Measurements from ENCODE around the gene NYNRIN.

NYNRIN gene

DNA sequence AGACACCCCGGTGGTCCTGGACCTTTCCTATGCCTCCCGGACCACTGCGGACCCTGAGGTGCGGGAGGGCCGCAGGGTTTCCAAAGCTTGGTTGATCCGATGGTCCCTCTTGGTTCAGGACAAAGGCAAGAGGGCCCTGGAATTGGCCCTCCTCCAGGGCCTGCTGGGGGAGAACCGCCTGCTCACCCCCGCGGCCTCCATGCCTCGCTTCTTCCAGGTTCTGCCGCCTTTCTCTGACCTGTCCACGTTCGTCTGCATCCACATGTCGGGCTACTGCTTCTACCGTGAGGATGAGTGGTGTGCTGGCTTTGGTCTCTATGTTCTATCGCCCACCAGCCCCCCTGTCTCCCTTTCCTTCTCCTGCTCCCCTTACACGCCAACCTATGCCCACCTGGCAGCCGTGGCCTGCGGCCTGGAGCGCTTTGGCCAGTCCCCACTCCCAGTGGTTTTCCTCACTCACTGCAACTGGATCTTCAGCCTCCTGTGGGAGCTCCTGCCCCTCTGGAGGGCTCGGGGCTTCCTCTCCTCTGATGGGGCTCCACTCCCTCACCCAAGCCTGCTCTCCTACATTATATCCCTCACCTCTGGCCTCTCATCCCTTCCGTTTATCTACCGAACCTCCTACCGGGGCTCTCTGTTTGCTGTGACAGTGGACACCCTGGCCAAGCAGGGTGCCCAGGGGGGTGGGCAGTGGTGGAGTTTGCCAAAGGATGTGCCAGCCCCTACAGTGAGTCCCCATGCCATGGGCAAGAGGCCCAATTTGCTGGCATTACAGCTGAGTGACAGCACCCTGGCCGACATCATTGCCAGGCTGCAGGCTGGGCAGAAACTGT is 16.8 kb downstream of the NYNRIN start:
- DNase-seq (ENCODE audit: low read depth) = no peak

DNA sequence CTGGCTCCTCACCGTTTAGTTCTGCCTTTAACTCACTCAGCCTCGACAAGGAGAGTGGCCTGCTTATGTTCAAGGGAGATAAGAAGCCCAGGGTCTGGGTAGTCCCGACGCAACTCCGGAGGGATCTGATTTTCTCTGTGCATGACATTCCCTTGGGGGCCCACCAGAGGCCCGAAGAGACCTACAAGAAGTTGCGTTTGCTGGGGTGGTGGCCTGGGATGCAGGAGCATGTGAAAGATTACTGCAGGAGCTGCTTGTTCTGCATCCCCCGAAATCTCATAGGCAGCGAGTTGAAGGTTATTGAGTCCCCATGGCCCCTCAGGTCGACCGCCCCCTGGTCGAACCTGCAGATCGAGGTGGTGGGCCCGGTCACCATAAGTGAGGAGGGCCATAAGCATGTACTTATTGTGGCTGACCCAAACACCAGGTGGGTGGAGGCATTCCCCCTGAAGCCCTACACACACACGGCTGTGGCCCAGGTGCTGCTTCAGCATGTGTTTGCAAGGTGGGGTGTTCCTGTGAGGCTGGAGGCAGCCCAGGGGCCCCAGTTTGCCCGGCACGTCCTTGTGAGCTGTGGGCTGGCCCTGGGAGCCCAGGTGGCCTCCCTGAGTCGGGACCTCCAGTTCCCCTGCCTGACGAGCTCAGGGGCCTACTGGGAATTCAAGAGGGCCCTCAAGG is 17.6 kb downstream of the NYNRIN start:
- no peak for DNase-seq (ENCODE audit: low read depth)

DNA sequence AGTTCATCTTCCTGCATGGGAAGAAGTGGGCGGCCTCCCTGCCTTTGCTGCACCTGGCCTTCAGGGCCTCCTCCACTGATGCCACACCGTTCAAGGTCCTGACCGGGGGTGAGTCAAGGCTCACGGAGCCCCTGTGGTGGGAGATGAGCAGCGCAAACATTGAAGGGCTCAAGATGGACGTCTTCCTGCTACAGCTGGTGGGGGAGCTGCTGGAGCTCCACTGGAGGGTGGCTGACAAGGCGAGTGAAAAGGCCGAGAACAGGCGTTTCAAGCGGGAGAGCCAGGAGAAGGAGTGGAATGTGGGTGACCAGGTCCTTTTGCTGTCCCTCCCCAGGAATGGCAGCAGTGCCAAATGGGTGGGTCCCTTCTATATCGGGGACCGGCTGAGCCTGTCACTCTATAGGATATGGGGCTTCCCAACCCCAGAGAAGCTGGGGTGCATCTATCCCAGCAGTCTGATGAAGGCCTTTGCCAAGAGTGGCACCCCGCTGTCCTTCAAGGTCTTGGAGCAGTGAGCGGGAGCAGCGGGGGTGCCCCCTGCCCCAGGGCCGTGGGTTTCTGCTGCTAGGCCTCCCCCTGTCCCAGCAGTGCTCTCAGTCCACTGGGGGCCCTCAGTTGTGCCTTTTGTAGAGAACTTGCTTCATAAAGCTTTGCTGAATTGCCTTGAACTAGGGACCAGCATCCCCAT is 18.3 kb downstream of the NYNRIN start:
- no peak for DNase-seq (ENCODE audit: low read depth)

DNA sequence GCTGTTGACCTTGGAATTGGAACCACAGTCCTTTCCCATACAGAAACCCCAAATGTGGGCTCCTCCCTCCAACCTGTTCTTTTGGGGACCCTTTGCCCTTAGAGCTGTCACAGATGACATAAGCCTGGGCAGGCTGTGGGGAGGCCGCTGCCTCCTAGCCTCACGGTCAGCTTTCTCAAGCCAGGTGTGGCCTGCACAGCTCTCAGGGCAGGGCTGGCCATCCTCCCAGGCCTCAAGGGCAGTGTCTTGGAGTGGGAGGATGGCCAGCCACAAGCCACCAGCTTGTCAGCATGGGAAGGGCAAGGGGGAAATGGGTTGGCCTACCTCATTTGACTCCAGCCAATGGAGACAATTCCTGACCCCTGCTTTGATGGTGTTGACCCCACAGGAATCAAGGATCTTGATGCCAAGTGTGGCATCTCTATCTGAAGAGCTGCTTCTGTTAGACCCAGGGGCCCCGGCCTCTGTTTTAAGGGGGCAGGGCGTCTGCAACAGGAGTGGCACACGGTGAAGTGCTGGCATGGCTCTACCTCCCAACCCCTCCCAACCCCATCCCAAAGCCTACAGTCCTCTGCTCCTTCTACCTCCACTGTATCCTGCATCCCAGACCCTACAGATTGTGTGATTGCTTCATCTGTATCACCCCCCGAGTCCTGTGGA is 19.2 kb downstream of the NYNRIN start:
- DNase-seq (ENCODE audit: low read depth) = no peak

DNA sequence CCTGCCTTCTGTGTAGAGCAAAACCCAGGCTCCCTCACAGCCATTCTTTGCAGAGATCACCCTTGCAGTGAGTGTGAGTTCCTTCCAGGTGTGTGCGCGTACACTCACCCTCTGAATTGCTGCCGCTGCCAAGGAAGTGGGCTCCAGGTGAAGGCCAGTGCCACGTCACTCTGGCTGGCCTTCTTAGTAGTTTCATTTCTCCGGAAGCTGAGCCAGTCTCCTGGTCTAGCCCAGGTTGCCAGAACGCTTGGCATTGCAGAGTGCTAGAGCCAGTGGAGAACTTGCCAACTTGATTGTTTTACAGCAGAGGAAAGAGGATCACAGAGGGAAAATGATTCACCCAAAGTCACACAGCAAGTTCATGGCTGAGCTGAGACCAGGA is 19.7 kb downstream of the NYNRIN start:
- no peak for DNase-seq (ENCODE audit: low read depth)

DNA sequence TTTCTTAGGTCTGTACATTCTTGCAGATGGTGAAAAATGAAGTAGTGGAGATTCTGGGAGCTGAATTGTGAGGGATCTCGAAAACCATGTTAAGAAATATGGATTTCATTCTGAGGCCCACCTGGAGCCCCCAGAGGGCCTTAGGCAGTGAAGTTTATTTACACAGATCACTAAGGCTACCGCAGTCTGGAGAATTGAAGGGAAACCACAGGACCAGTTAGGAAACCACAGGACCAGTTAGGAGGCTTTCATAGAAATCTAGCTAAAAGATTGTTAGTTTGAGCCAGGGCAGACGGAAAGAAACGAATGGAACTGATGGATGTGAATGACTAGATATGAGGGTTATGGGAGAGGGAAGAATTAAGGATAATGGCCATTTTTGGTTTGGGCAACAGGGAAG is 23.5 kb downstream of the NYNRIN start:
- no peak for DNase-seq (ENCODE audit: low read depth)

DNA sequence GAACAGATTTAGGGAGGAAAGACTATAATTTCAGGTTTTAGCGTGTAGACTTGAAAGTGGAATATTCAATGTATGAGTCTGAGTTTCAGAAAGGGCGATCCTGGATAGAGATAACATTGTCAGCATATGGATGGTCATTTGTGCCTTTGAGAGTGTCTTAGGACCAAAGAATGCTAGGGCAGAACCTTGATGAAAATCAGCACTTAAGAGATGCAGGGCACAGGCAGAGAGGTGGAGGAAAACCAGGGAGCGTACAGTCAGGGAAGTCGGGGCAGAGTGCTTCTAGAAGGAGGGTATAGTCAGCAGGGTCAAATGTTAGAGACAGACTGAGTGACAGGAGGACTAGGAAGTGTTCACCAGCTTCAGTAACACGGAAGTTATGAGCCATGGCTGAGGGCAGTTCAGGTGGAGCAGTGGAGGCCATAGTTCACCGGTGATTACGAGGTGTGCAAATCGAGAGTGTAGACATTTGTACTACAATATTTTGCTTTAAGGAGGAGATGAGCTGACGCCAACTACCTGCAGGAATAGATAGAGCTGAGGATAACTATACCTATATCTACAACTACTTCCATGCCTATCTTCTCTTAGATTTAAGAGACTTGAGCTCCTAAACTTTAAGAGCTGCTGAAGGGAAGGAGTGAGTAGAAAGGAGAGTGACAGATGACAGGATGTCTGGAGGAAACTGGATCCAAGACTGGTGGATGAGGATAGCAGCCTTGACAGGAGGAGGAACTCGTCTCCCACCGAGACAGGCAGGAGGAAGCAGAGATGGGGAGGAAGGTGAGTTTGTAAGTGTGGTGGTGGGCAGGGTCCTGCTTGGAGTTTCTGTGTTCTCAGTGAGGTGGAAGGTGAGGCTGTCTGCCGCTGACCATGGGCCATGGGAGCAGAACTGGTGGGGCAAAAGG is 24.1 kb downstream of the NYNRIN start:
- no peak for DNase-seq (ENCODE audit: low read depth)

DNA sequence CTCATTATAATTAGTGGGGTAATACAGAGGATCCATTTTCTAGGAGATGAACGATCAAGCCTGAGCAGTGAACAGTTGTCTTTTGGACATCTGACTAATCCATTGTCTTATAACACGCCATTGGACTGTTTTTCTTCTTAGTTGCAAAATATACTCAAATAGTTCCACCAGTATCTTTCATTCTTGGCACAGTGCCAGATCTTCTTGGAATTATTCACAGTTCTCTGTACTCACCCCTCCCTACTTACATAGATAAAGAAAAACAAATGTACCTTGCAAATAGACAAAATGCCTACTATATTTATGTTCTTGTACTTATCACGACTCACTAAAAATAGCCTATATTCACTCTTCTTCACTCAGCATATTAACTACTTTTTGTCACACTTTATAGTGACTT is 26.9 kb downstream of the NYNRIN start:
- DNase-seq (ENCODE audit: low read depth) = no peak

DNA sequence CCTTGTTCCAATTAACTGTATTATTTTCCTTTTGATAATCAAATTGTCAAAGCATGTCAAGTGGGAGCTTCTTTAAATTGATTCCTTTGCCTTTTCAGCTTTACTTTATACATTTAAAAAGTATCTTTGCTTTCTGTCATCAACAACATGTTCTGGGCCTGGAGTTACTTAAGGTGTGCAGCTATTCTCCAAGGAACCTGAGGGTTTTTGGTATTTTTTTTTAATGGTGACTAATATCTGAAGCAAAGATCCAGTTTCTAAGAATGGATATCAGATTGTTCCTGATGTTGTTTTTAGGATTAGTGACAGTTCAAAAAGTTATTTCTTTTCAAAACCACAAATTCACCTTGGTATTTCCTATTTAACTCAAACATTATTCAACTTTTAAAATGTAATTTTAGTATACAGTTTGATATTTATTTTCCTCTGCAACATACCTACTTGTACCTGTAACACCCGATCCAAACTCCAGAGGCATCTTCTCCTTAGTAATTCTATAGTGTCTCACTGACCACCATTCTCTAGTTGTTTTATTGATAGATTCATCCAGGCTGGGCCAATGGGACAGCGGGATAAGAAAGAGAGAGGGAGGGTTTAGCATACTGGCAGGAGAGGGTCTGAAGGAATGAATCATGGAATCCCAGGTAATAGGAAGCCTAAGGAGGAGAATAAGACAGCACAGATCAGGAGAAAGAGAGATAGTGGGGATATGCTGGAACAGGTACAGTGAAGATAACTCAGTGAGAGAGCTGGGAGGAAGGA is 27.5 kb downstream of the NYNRIN start:
- no peak for DNase-seq (ENCODE audit: low read depth)

DNA sequence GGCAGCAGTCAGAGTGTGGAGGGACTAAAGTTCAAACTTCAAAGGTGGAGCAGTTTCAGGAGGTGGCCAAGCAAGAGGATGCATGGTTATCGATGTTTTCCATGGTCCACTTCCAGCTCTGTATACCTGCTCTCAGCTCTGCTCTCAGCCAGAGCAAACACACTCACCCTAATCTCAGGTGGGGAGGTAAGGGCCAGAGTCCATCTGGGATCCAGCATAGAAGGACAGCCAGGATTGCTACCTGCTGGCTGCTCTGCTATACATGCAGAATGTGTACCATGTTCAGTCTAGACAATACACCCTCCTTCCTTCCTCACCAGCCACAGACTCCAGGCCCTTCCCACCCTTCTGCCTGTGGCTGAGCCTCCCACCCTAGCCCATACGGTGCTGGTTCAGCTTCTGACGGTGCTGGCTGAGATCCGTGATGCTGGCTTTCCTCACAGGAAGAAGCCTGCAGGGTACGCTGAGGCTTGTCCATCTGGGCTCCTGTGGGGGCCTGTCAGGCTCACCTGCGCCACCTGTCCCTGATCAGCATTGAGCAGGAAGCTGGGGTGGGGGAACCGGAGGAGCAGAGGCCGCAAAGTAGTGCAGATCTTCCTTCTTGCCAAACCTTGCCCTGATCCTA is 28.2 kb downstream of the NYNRIN start:
- DNase-seq (ENCODE audit: low read depth) = no peak

DNA sequence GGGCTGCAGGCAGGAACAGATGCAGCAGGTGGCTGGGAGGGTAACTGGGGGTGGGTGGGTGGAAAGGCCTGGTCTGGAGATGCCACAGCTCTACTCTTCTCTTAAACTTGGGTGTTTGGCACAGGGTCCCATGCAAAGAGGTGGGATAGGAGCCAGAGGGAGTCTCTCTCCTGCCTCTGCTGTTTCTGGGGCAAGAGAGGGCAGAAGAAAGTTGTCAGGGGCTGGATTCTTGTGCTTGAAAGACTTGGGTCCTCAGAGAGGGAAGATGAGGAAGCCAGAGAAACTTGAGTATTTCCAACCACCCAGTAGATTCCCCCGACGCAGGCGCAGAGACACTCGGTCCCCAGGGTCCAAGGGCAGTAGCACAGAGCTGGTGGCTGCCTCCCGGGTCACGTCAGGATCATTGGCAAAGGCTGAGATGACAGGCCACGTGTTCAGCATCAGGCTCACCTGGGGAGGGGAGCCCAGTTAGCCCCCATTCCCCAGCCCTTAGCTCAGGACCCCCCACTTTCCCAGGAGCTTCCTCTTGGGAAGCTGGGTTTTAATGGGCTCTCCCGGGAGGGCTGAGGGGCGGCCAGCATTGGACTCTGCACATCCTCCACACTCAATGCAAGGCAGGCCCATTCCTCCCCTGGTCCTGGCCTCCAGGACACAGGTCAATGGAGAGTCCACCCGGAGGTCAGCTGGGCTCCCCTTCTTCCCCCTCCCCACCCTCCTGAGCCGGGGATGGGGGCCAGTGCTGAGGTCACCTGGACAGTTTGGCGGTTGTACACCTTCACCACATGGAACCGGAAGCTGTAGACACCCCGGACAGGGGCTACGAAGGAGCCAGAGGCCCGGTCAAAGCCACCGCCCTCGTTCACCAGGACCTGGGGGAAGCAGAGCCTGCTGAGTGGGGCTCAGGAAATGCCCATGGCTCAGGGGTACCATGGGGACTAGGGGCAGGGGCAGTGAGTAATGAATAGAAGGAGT is 29.0 kb downstream of the NYNRIN start:
- DNase-seq (ENCODE audit: low read depth) = no peak

DNA sequence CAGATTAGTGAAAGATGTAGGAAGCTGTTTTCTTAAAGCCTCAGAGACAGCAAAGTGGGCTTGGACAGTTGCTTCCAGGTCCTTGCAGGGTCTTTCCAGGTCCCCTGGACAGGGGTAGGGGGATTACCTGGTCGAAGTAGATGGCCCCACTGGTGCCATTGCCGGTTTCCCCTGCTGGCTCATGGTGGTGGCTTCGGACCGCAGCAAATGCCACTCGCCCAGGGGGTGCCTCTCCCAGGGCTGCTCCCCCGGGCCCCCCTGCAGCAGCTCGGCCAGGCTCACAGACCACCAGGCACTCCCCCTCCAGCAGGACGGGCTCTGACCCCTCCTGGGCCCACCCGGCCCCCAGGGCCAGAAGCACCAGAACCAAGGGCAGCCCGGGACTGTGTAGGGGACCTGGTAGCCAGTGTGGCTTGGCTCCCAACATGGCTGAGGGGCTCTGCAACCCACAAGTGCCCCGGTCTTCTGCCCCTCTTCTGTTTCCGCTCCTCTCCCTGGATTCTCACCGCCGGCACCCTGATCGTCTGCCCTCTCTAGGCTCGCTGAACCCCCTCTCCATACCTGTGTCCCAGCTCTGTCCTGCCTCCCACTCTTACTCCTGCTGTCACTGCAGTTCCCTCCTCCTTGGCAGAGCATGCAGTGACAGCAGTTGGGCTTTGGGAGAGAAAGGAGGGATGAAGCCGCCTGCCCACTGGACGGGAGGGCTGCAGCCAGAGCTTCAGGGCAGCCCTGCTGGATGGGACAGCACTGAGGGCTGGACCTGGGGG is 30.0 kb downstream of the NYNRIN start:
- DNase-seq (ENCODE audit: low read depth) = no peak

DNA sequence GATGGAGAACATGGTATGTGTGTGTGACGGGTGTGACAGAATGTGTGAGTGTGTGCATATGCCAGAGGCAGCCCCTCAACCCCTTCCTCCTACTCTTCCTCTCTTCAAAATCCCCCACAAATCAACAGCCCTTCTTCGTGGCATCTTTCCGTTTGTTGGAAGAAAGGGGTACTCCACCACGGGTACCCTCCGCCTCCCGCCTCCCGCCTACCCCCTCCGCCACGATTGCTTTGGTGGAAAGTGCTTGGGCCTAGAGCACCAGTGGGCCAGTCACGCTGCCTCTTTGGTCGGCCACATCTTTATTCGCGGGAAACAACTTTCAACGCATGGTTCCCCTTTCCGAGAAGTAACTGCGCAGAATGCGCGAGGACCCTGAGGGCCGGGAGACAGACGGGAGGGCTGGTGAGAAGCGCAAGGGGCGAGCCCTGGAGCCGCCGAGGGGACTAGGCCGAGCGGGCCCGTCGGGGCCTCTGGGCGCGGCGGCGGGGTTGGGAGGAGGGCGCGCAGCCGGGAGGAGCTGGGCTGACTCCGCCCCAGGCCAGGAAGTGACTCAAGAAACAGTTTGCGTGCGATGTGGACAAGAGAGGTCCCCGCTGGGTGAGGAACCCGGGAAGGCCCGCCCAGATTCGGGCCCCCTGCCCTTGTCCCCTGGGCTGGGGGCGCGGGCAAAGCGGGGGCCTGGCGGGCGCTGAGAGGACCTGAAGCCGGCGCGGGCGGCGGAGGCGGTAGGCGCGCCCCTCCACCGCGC is 30.8 kb downstream of the NYNRIN start, which contains the start of the genes CBLN3 and KHNYN:
Gene CBLN3, minus strand, starts transcription at position 274 of the 748 bp plus-strand sequence. CDS start 614 bp downstream, outside the sequence.
Gene KHNYN, plus strand, starts transcription at position 560 of the 748 bp plus-strand sequence. CDS start 777 bp downstream, outside the sequence.
- DNase-seq (ENCODE audit: low read depth) = peak; percentile 85

DNA sequence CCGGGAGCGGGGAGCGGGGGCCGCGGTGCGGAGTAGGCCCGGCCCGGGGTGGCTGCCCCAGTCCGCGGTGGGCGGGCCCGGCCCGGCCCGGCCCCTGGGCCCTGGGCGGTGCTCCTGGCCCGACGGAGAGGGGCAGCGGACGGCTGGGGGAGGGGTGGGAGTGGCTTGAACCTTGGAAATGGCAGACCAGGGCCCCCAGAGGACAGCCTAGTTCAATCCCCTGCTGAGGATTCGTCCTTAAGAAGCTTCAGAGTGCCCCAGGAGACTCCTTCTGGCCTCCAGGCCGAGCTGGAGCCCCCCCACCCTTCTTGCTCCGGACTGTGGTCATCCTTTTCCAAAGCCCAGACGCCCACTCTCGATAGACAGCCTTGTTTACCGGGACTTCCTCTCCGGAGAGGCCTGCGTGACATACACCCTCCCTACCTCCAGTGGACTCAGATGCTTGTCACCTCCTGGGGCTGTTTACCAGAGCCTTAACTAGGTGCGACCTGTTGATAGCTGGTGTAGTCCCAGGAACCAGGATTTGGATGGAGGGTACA is 31.4 kb downstream of the NYNRIN start:
- peak; percentile 34 for DNase-seq (ENCODE audit: low read depth)

DNA sequence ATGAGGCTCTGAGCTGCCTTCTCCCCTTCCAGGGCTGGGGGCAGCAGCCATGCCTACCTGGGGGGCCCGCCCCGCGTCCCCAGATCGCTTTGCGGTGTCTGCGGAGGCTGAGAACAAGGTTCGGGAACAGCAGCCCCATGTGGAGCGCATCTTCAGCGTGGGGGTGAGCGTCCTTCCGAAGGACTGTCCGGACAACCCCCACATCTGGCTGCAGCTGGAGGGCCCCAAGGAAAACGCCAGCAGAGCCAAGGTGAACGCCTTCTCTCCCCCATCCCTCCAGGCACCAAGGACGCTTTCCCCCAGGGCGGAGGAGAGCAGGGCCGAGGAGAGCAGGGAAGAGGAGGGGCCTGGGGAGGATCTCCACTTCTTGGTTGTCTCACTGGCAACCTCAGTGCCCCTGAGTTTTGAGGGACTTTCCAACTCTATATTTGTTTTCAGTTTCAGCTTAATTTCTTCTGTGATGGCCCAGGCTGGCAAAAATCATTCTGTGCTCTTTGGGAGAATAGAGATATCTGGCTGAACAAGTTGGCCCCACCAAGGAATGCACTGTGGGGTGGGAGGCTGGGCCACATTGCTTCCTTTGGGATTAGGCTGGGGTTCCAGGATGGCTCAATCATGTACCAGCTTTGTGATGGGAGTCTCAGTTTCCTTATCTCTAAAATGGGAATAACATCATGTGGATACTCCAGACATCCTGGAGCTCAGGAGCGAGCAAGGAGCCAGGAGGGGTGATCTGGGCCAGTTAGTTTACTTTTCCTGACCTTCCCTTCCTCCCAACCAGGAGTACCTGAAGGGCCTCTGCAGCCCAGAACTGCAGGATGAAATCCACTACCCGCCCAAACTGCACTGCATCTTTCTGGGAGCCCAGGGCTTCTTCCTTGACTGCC is 32.1 kb downstream of the NYNRIN start:
- DNase-seq (ENCODE audit: low read depth) = peak; percentile 69

Measured in activated T-cell treated with anti-CD3 and anti-CD28 coated beads for 24 hours (primary cell).